WTC11 (cell line): ENCODE data around the gene TMEM235. TPM values are rescaled to one million over a fixed set of nuclear protein-coding genes. Genes with fewer than 3 reads are reported as not detected.
A peak's percentile ranks its signal among the peaks of the same experiment; 100 is the strongest.

Experiments
- ATAC-seq: fragments of 200-7000 bp; cut with Tn5 transposase; 2 replicates; pipeline ENCODE4 v1.10.0; 2021; ENCODE audit warnings: mild to moderate bottlenecking, moderate library complexity
- CTCF ChIA-PET: fragments of 300-600 bp; sonication (Branson Sonifier 250); formaldehyde crosslinking; loops from one replicate; lab custom pipeline; 2021; ENCODE audit warnings: antibody characterized with exemption; lab: Charles Lee
- POLR2A ChIA-PET: fragments of 350-600 bp; sonication (Branson Sonifier 250); formaldehyde crosslinking; loops from one replicate; lab custom pipeline; 2021; ENCODE audit warnings: antibody characterized with exemption; lab: Charles Lee
- DNase-seq: peaks from one replicate; pipeline ENCODE4 v3.0.0; 2021; ENCODE audit warnings: low spot score
- H3K27ac Mint-ChIP-seq: 2 replicates; pipeline ENCODE4 v1.8.0; 2021; ENCODE audit warnings: mixed read lengths
- H3K27me3 Mint-ChIP-seq: 2 replicates; pipeline ENCODE4 v1.8.0; 2021; ENCODE audit warnings: low read depth, mild to moderate bottlenecking, moderate library complexity, mixed read lengths
- H3K36me3 Mint-ChIP-seq: 2 replicates; pipeline ENCODE4 v1.8.0; 2021; ENCODE audit warnings: mixed read lengths
- H3K4me1 Mint-ChIP-seq: 2 replicates; pipeline ENCODE4 v1.8.0; 2022; ENCODE audit warnings: mixed read lengths
- H3K4me3 Mint-ChIP-seq: 2 replicates; pipeline ENCODE4 v1.8.0; 2021; ENCODE audit warnings: mild to moderate bottlenecking, moderate library complexity, mixed read lengths
- H3K9me3 Mint-ChIP-seq: 2 replicates; pipeline ENCODE4 v1.8.0; 2021; ENCODE audit warnings: mixed read lengths
- CBFB ChIP-seq: sonication (generic); formaldehyde crosslinking; IDR thresholded peaks from 2 replicates; pipeline ENCODE4 v1.8.1; 2022; ENCODE audit warnings: mild to moderate bottlenecking, low read depth, missing genetic modification reagents
- ELF4 ChIP-seq: sonication (generic); formaldehyde crosslinking; IDR thresholded peaks from 2 replicates; pipeline ENCODE4 v1.8.1; 2022; ENCODE audit warnings: low read depth, mild to moderate bottlenecking, moderate library complexity, missing genetic modification reagents
- FOXK1 ChIP-seq: sonication (generic); formaldehyde crosslinking; IDR thresholded peaks from 2 replicates; pipeline ENCODE4 v1.8.0; 2022; ENCODE audit warnings: mild to moderate bottlenecking, moderate library complexity, missing genetic modification reagents
- GTF2I ChIP-seq: fragments of 250-450 bp; sonication (Bioruptor Pico); conservative IDR thresholded peaks from 2 replicates; pipeline ENCODE4 v1.4.0; 2021; ENCODE audit warnings: mild to moderate bottlenecking
- MXD4 ChIP-seq: fragments of 250-450 bp; sonication (Bioruptor Pico); IDR thresholded peaks from 2 replicates; pipeline ENCODE4 v1.8.0; 2021; ENCODE audit warnings: mild to moderate bottlenecking, moderate library complexity, borderline replicate concordance
- PRDM15 ChIP-seq: sonication (generic); formaldehyde crosslinking; IDR thresholded peaks from 2 replicates; pipeline ENCODE4 v1.8.0; 2022; ENCODE audit warnings: missing genetic modification reagents
- RELA ChIP-seq: sonication (generic); formaldehyde crosslinking; IDR thresholded peaks from 2 replicates; pipeline ENCODE4 v1.8.1; 2022; ENCODE audit warnings: missing genetic modification reagents, mild to moderate bottlenecking, borderline replicate concordance
- TCF7 ChIP-seq: sonication (generic); formaldehyde crosslinking; IDR thresholded peaks from 2 replicates; pipeline ENCODE4 v1.8.0; 2022; ENCODE audit warnings: mild to moderate bottlenecking, low read depth, missing genetic modification reagents, moderate library complexity
- ZBTB21 ChIP-seq: sonication (generic); formaldehyde crosslinking; IDR thresholded peaks from 2 replicates; pipeline ENCODE4 v1.8.1; 2023; ENCODE audit warnings: mild to moderate bottlenecking, missing genetic modification reagents, borderline replicate concordance
- ZNF232 ChIP-seq: sonication (generic); formaldehyde crosslinking; IDR thresholded peaks from 2 replicates; pipeline ENCODE4 v1.8.0; 2022; ENCODE audit warnings: mild to moderate bottlenecking, missing genetic modification reagents
- total RNA-seq: library from RNA; stranded (reverse); gene quantifications from 3 replicates; pipeline ENCODE4 v1.2.3, GENCODE V29; 2021
- TF ChIP-seq, protein P1 (sequence below): sonication (generic); formaldehyde crosslinking; IDR thresholded peaks from 2 replicates; pipeline ENCODE4 v1.8.0; 2022; ENCODE audit warnings: mild to moderate bottlenecking, missing genetic modification reagents
- TF ChIP-seq, protein P2 (sequence below): sonication (generic); formaldehyde crosslinking; IDR thresholded peaks from 2 replicates; pipeline ENCODE4 v1.8.1; 2023; ENCODE audit warnings: mild to moderate bottlenecking, missing genetic modification reagents
- TF ChIP-seq, protein P3 (sequence below): fragments of 250-450 bp; sonication (Bioruptor Pico); conservative IDR thresholded peaks from 2 replicates; pipeline ENCODE4 v1.9.0; 2021; ENCODE audit warnings: mild to moderate bottlenecking
- TF ChIP-seq, protein P4 (sequence below): fragments of 250-450 bp; sonication (Bioruptor Pico); IDR thresholded peaks from 2 replicates; pipeline ENCODE4 v1.9.0; 2021; ENCODE audit warnings: mild to moderate bottlenecking
- TF ChIP-seq, protein P5 (sequence below): sonication (generic); formaldehyde crosslinking; IDR thresholded peaks from 2 replicates; pipeline ENCODE4 v1.8.0; 2023; ENCODE audit warnings: missing genetic modification reagents, mild to moderate bottlenecking, borderline replicate concordance
- TF ChIP-seq, protein P6 (sequence below): sonication (generic); formaldehyde crosslinking; conservative IDR thresholded peaks from 2 replicates; pipeline ENCODE4 v1.8.1; 2023; ENCODE audit warnings: mild to moderate bottlenecking, low read depth, missing genetic modification reagents, moderate library complexity

Gene TMEM235
- total RNA-seq, 1 experiment from 2014 or later, result 0.24 TPM

DNA sequence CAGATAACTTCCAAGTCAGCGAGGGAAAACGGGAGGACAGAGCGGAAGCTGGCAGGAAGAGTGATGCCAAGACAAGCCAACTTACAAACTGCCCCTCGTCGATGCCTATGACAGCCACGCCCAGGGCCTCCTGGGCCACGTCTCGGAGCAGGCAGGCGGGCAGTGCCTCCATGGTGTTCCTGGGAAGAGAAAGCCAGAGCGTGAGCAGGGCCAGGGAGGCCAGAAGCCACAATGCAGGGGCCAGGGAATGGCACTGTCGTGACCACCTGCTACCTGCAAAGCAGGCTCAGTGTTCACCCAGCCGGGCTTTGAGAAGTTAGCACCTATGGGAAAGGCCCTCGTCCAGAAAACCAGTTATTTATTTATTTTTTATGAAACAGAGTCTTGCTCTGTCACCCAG lies 48.9 kb upstream of the TMEM235 start (continued):
- TF ChIP-seq, protein P1, sequence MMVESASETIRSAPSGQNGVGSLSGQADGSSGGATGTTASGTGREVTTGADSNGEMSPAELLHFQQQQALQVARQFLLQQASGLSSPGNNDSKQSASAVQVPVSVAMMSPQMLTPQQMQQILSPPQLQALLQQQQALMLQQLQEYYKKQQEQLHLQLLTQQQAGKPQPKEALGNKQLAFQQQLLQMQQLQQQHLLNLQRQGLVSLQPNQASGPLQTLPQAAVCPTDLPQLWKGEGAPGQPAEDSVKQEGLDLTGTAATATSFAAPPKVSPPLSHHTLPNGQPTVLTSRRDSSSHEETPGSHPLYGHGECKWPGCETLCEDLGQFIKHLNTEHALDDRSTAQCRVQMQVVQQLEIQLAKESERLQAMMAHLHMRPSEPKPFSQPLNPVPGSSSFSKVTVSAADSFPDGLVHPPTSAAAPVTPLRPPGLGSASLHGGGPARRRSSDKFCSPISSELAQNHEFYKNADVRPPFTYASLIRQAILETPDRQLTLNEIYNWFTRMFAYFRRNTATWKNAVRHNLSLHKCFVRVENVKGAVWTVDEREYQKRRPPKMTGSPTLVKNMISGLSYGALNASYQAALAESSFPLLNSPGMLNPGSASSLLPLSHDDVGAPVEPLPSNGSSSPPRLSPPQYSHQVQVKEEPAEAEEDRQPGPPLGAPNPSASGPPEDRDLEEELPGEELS (CRISPR knock-in tag), result no peak
- TF ChIP-seq, protein P2, sequence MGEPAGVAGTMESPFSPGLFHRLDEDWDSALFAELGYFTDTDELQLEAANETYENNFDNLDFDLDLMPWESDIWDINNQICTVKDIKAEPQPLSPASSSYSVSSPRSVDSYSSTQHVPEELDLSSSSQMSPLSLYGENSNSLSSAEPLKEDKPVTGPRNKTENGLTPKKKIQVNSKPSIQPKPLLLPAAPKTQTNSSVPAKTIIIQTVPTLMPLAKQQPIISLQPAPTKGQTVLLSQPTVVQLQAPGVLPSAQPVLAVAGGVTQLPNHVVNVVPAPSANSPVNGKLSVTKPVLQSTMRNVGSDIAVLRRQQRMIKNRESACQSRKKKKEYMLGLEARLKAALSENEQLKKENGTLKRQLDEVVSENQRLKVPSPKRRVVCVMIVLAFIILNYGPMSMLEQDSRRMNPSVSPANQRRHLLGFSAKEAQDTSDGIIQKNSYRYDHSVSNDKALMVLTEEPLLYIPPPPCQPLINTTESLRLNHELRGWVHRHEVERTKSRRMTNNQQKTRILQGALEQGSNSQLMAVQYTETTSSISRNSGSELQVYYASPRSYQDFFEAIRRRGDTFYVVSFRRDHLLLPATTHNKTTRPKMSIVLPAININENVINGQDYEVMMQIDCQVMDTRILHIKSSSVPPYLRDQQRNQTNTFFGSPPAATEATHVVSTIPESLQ (CRISPR knock-in tag), result no peak
- TF ChIP-seq CBFB (CRISPR knock-in tag), result no peak
- no peak for TF ChIP-seq PRDM15 (CRISPR knock-in tag)
- TF ChIP-seq RELA (CRISPR knock-in tag), result no peak

GRCh38 chr17:78183916-78184315 lies 47.5 kb upstream of the TMEM235 start:
- peak overlapping the region; percentile 37; the same call in 1 of the 2 replicates for H3K4me3 Mint-ChIP-seq
- no peak overlapping the region for H3K27ac Mint-ChIP-seq
- ChIA-PET CTCF (interaction anchor here (0.7 to 4.9 kb wide), 5 partner anchors 8 to 99 kb away, joined by 3 to 85 read pairs (median 4); no protein-coding TSS in a partner anchor), POLR2A (no interaction called here)
- peaks cover 24% of the 10 kb centered on the region for H3K4me1 Mint-ChIP-seq
- no peaks in the 10 kb centered on the region for H3K27me3 Mint-ChIP-seq
- H3K9me3 Mint-ChIP-seq, result no peaks in the 10 kb centered on the region
- ATAC-seq (no peak), DNase-seq (no peak)
- peaks cover 59% of the 10 kb centered on the region for H3K36me3 Mint-ChIP-seq
- TF ChIP-seq, protein P3, sequence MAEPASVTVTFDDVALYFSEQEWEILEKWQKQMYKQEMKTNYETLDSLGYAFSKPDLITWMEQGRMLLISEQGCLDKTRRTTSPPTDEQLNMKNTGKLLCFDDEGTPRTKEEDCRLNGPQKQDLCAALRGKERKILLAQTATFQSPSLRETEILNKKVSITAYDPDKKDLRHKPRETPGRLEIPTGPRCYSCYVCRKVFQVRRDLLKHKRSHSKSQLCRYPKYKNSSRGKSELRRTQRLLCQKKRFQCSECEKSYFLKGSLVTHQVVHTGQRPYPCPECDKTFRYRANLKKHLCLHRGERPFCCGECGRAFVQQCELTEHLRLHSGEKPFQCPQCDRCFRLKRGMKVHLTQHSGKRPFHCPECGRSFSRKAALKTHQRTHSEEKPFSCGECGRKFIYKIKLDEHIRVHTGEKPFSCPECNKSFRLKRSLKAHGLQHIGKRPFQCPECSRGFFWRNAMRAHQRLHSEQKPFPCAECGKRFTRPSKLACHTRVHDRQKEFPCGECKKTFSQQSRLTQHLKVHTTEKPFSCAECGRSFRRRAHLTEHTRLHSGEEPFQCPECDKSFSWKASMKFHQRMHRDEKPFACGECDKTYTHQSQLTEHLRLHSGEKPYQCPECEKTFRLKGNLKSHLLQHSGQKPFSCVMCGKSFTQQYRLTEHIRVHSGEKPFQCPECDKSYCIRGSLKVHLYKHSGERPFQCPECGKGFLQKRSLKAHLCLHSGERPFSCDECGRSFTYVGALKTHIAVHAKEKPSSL (CRISPR knock-in tag), result no peak
- TF ChIP-seq, protein P4, sequence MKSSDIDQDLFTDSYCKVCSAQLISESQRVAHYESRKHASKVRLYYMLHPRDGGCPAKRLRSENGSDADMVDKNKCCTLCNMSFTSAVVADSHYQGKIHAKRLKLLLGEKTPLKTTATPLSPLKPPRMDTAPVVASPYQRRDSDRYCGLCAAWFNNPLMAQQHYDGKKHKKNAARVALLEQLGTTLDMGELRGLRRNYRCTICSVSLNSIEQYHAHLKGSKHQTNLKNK, result no peak
- TF ChIP-seq, protein P5, sequence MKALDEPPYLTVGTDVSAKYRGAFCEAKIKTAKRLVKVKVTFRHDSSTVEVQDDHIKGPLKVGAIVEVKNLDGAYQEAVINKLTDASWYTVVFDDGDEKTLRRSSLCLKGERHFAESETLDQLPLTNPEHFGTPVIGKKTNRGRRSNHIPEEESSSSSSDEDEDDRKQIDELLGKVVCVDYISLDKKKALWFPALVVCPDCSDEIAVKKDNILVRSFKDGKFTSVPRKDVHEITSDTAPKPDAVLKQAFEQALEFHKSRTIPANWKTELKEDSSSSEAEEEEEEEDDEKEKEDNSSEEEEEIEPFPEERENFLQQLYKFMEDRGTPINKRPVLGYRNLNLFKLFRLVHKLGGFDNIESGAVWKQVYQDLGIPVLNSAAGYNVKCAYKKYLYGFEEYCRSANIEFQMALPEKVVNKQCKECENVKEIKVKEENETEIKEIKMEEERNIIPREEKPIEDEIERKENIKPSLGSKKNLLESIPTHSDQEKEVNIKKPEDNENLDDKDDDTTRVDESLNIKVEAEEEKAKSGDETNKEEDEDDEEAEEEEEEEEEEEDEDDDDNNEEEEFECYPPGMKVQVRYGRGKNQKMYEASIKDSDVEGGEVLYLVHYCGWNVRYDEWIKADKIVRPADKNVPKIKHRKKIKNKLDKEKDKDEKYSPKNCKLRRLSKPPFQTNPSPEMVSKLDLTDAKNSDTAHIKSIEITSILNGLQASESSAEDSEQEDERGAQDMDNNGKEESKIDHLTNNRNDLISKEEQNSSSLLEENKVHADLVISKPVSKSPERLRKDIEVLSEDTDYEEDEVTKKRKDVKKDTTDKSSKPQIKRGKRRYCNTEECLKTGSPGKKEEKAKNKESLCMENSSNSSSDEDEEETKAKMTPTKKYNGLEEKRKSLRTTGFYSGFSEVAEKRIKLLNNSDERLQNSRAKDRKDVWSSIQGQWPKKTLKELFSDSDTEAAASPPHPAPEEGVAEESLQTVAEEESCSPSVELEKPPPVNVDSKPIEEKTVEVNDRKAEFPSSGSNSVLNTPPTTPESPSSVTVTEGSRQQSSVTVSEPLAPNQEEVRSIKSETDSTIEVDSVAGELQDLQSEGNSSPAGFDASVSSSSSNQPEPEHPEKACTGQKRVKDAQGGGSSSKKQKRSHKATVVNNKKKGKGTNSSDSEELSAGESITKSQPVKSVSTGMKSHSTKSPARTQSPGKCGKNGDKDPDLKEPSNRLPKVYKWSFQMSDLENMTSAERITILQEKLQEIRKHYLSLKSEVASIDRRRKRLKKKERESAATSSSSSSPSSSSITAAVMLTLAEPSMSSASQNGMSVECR (CRISPR knock-in tag), result no peak
- TF ChIP-seq ELF4 (CRISPR knock-in tag) (no peak), FOXK1 (CRISPR knock-in tag) (no peak), TCF7 (CRISPR knock-in tag) (no peak), GTF2I (CRISPR knock-in tag) (no peak), ZNF232 (CRISPR knock-in tag) (no peak), ZBTB21 (CRISPR knock-in tag) (no peak), MXD4 (no peak)
- TF ChIP-seq, protein P6, sequence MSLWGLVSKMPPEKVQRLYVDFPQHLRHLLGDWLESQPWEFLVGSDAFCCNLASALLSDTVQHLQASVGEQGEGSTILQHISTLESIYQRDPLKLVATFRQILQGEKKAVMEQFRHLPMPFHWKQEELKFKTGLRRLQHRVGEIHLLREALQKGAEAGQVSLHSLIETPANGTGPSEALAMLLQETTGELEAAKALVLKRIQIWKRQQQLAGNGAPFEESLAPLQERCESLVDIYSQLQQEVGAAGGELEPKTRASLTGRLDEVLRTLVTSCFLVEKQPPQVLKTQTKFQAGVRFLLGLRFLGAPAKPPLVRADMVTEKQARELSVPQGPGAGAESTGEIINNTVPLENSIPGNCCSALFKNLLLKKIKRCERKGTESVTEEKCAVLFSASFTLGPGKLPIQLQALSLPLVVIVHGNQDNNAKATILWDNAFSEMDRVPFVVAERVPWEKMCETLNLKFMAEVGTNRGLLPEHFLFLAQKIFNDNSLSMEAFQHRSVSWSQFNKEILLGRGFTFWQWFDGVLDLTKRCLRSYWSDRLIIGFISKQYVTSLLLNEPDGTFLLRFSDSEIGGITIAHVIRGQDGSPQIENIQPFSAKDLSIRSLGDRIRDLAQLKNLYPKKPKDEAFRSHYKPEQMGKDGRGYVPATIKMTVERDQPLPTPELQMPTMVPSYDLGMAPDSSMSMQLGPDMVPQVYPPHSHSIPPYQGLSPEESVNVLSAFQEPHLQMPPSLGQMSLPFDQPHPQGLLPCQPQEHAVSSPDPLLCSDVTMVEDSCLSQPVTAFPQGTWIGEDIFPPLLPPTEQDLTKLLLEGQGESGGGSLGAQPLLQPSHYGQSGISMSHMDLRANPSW (CRISPR knock-in tag), result no peak
